Mucosa of stomach (tissue), 1 donor: Measurements from ENCODE around the gene NKAIN2.
"Not testable (repeated sequence)": the region's sequence is repeated elsewhere in the genome, so short reads cannot be mapped to it uniquely, and the experiment has no call there.

Source experiments
- H3K27me3 ChIP-seq: one replicate; pipeline ENCODE4 v1.7.0; 2013; ENCODE audit warnings: mild to moderate bottlenecking, low read length; ENCODE audit not compliant: control insufficient read depth, insufficient read depth
- H3K36me3 ChIP-seq: one replicate; pipeline ENCODE4 v1.7.0; 2013; ENCODE audit warnings: low read length; ENCODE audit not compliant: control insufficient read depth, insufficient read depth
- H3K4me1 ChIP-seq: one replicate; pipeline ENCODE4 v1.7.0; 2013; ENCODE audit warnings: mild to moderate bottlenecking, low read length; ENCODE audit not compliant: control insufficient read depth, insufficient read depth
- H3K4me3 ChIP-seq: one replicate; pipeline ENCODE4 v1.7.0; 2013; ENCODE audit warnings: low read length
- H3K9ac ChIP-seq: one replicate; pipeline ENCODE4 v1.7.0; 2013; ENCODE audit warnings: mild to moderate bottlenecking, low read length, moderate library complexity
- H3K9me3 ChIP-seq: one replicate; pipeline ENCODE4 v1.7.0; 2013; ENCODE audit warnings: mild to moderate bottlenecking, low read length, moderate library complexity; ENCODE audit not compliant: control insufficient read depth
- donor health status: Pancreatic carcinoma.

The NKAIN2 gene

GRCh38 chr6:124535746-124536145 is 732.1 kb downstream of the NKAIN2 start:
- Histone ChIP-seq H3K36me3 (no peaks in the 10 kb centered on the region), H3K4me1 (no peaks in the 10 kb centered on the region), H3K4me3 (no peak overlapping the region), H3K9ac (no peak overlapping the region), H3K27me3 (no peaks in the 10 kb centered on the region), H3K9me3 (no peaks in the 10 kb centered on the region)

- H3K9me3 ChIP-seq = no peaks in the 10 kb centered on the region
- no peak overlapping the region for H3K4me3 ChIP-seq
- no peak overlapping the region for H3K9ac ChIP-seq
- H3K36me3 ChIP-seq = no peaks in the 10 kb centered on the region
- no peaks in the 10 kb centered on the region for H3K27me3 ChIP-seq
- no peaks in the 10 kb centered on the region for H3K4me1 ChIP-seq
Observed at GRCh38 chr6:124536157-124536841, 732.6 kb downstream of the NKAIN2 start.

- no peak overlapping the region for H3K4me3 ChIP-seq
- no peaks in the 10 kb centered on the region for H3K4me1 ChIP-seq
- no peaks in the 10 kb centered on the region for H3K36me3 ChIP-seq
- H3K9me3 ChIP-seq = no peaks in the 10 kb centered on the region
- H3K27me3 ChIP-seq = no peaks in the 10 kb centered on the region
- no peak overlapping the region for H3K9ac ChIP-seq
Observed at GRCh38 chr6:124536842-124537191, 733.2 kb downstream of the NKAIN2 start.

- Histone ChIP-seq H3K4me3 (no peak overlapping the region), H3K9me3 (no peaks in the 10 kb centered on the region), H3K36me3 (no peaks in the 10 kb centered on the region), H3K9ac (no peak overlapping the region), H3K27me3 (no peaks in the 10 kb centered on the region), H3K4me1 (no peaks in the 10 kb centered on the region)
Observed at GRCh38 chr6:124539096-124539495, 735.4 kb downstream of the NKAIN2 start.

- Histone ChIP-seq H3K36me3 (no peaks in the 10 kb centered on the region), H3K27me3 (no peaks in the 10 kb centered on the region), H3K9ac (no peak overlapping the region), H3K4me1 (no peaks in the 10 kb centered on the region), H3K9me3 (no peaks in the 10 kb centered on the region), H3K4me3 (no peak overlapping the region)
Observed at GRCh38 chr6:124541573-124541972, 737.9 kb downstream of the NKAIN2 start.

- Histone ChIP-seq H3K36me3 (no peaks in the 10 kb centered on the region), H3K27me3 (no peaks in the 10 kb centered on the region), H3K9ac (no peak overlapping the region), H3K4me1 (no peaks in the 10 kb centered on the region), H3K9me3 (no peaks in the 10 kb centered on the region), H3K4me3 (no peak overlapping the region)
Observed at GRCh38 chr6:124546601-124547000, 742.9 kb downstream of the NKAIN2 start.

- Histone ChIP-seq H3K9ac (no peak overlapping the region), H3K4me3 (no peak overlapping the region), H3K4me1 (no peaks in the 10 kb centered on the region), H3K27me3 (no peaks in the 10 kb centered on the region), H3K36me3 (no peaks in the 10 kb centered on the region), H3K9me3 (no peaks in the 10 kb centered on the region)
Observed at GRCh38 chr6:124551711-124552233, 748.1 kb downstream of the NKAIN2 start.

- H3K4me1 ChIP-seq = no peaks in the 10 kb centered on the region
- no peak overlapping the region for H3K9ac ChIP-seq
- H3K4me3 ChIP-seq = no peak overlapping the region
- no peaks in the 10 kb centered on the region for H3K36me3 ChIP-seq
- H3K9me3 ChIP-seq = no peaks in the 10 kb centered on the region
- no peaks in the 10 kb centered on the region for H3K27me3 ChIP-seq
Observed at GRCh38 chr6:124557873-124558272, 754.2 kb downstream of the NKAIN2 start.

GRCh38 chr6:124560078-124560477 is 756.4 kb downstream of the NKAIN2 start:
- H3K4me1 ChIP-seq, H3K36me3 ChIP-seq, H3K4me3 ChIP-seq, H3K9me3 ChIP-seq, H3K9ac ChIP-seq, H3K27me3 ChIP-seq: not testable (repeated sequence)

- Histone ChIP-seq H3K4me3 (no peak overlapping the region), H3K9me3 (no peaks in the 10 kb centered on the region), H3K27me3 (no peaks in the 10 kb centered on the region), H3K9ac (no peak overlapping the region), H3K36me3 (no peaks in the 10 kb centered on the region), H3K4me1 (no peaks in the 10 kb centered on the region)
Observed at GRCh38 chr6:124560873-124561567, 757.4 kb downstream of the NKAIN2 start.

- no peaks in the 10 kb centered on the region for H3K36me3 ChIP-seq
- H3K27me3 ChIP-seq = no peaks in the 10 kb centered on the region
- H3K9me3 ChIP-seq = no peaks in the 10 kb centered on the region
- H3K9ac ChIP-seq = no peak overlapping the region
- no peaks in the 10 kb centered on the region for H3K4me1 ChIP-seq
- no peak overlapping the region for H3K4me3 ChIP-seq
Observed at GRCh38 chr6:124561635-124562130, 758.0 kb downstream of the NKAIN2 start.

- not testable (repeated sequence) for H3K4me1 ChIP-seq, H3K27me3 ChIP-seq, H3K9me3 ChIP-seq, H3K9ac ChIP-seq, H3K36me3 ChIP-seq, H3K4me3 ChIP-seq
Observed at GRCh38 chr6:124564125-124564524, 760.5 kb downstream of the NKAIN2 start.
